Activated naive CD8-positive, alpha-beta T cell treated with anti-CD3 and anti-CD28 coated beads, Interleukin-2, amount 50 U/mL, for 24 hours (primary cell): ENCODE data around the gene SLC17A5.
A peak's percentile ranks its signal among the peaks of the same experiment; 100 is the strongest.

ENCODE experiments used
- ATAC-seq: fragments of 150-1000 bp; cut with Tn5 transposase; one replicate; pipeline ENCODE4 v1.10.0; 2021
- DNase-seq: peaks from one replicate; pipeline ENCODE4 v3.0.0; 2021
- H3K27ac Mint-ChIP-seq: one replicate; pipeline ENCODE4 v1.8.0; 2021; ENCODE audit warnings: mild to moderate bottlenecking, mixed read lengths
- H3K27me3 Mint-ChIP-seq: one replicate; pipeline ENCODE4 v1.8.0; 2021; ENCODE audit warnings: mixed read lengths
- H3K36me3 Mint-ChIP-seq: one replicate; pipeline ENCODE4 v1.8.0; 2021; ENCODE audit warnings: low read depth, mixed read lengths
- H3K4me1 Mint-ChIP-seq: one replicate; pipeline ENCODE4 v1.8.0; 2021; ENCODE audit warnings: mixed read lengths
- H3K4me3 Mint-ChIP-seq: one replicate; pipeline ENCODE4 v1.8.0; 2021; ENCODE audit warnings: mild to moderate bottlenecking, moderate library complexity, mixed read lengths
- H3K9me3 Mint-ChIP-seq: one replicate; pipeline ENCODE4 v1.8.0; 2021; ENCODE audit warnings: mixed read lengths

SLC17A5 gene

DNA sequence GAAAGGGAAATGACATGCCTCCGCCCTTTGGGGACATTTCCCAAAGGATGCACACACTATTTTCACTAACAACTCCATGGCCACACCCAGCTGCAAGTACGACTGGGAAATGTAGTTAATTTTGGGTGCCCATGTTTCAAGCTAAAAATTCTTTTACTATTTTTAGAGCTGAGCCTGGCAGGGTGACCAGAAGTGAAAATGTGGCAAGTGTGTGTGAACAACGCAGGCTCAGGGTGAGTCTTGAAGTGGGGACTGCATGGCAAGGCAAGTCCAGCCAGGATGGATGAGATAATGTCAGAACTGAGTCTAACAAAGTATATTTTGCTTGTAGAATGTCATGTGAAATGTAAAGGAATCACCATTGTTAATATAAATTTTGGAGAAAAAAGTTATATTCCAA lies 25.2 kb upstream of the SLC17A5 start:
- H3K27me3 Mint-ChIP-seq, result peaks cover 18% of the 10 kb centered on the region
- H3K9me3 Mint-ChIP-seq, result peaks cover 10% of the 10 kb centered on the region

DNA sequence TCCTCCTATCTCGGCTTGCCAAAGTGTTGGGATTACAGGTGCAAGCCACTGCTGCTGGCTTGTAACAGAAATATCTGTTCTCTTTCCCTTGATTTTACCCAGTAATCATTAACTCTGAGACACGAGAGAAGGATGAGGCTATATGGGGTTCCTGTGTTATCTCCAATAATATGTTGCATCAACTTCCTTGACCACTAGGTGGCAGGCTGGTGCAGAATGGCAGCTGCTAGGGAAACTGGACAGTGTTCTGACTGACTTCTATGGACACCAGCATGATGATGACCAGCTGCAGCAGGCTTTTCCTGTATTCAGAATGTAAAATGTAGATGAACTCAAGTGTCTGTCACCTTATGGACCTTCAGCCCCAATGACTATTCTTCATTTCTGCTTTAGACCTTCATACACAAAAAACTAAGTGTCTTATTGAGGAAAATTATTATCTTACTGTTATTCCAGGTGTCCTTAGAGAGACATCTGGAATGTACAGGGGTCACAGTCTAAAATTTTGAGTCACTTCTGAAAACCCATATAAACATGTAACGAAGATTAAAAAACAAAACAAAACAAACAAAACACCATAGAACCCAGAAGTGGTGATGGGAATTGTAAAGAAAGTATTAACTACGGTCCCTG lies 21.8 kb upstream of the SLC17A5 start:
- Mint-ChIP-seq H3K36me3 (no peaks in the 10 kb centered on the region), H3K27me3 (peaks cover 30% of the 10 kb centered on the region), H3K4me1 (no peaks in the 10 kb centered on the region), H3K4me3 (no peak overlapping the region), H3K9me3 (no peaks in the 10 kb centered on the region), H3K27ac (no peak overlapping the region)
- DNase-seq, result peak; percentile 78
- peak; percentile 84 for ATAC-seq

More for the DNA sequence above, 25.2 kb upstream of the SLC17A5 start:
- DNase-seq (no peak), ATAC-seq (no peak)
- Mint-ChIP-seq H3K4me1 (no peaks in the 10 kb centered on the region), H3K27ac (no peak overlapping the region), H3K4me3 (no peak overlapping the region), H3K36me3 (no peaks in the 10 kb centered on the region)

DNA sequence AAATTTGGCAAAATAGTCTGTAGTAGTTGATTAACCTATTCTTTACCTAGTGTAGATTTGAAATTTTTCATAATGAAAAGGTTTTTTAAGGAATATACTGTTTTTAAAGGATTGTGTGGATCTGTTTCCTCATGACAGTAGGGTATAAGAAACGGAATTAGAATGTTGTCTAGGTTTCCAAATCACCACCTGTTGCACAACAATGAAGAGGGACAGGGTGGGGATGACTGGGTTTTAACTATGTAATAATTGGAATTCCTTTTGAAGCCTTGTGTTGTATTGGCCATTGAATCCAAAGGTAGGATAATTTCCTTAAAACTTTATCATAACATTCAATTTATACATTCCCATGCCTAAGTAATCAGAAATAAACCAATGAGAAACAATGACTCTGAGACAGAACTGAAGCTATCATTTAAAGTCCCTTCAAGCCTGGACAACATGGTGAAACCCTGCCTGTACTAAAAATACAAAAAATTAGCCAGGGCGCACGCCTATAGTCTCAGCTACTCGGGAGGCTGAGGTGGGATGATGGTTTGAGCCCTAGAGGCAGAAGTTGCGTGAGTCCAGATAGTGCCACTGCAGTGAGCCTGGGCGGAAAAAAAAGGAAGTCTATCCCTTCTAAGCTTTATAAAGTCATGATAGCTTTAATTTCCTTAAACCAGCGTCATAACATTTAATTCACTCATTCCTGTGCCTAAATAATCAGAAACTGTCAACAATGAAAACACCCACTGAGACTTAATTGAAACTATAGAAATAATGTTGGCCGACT lies 18.3 kb upstream of the SLC17A5 start:
- H3K4me1 Mint-ChIP-seq, result peaks cover 14% of the 10 kb centered on the region
- no peak overlapping the region for H3K4me3 Mint-ChIP-seq
- no peak for ATAC-seq
- no peaks in the 10 kb centered on the region for H3K36me3 Mint-ChIP-seq
- peaks cover 41% of the 10 kb centered on the region for H3K27me3 Mint-ChIP-seq
- H3K27ac Mint-ChIP-seq, result no peak overlapping the region
- DNase-seq, result no peak
- H3K9me3 Mint-ChIP-seq, result no peaks in the 10 kb centered on the region

DNA sequence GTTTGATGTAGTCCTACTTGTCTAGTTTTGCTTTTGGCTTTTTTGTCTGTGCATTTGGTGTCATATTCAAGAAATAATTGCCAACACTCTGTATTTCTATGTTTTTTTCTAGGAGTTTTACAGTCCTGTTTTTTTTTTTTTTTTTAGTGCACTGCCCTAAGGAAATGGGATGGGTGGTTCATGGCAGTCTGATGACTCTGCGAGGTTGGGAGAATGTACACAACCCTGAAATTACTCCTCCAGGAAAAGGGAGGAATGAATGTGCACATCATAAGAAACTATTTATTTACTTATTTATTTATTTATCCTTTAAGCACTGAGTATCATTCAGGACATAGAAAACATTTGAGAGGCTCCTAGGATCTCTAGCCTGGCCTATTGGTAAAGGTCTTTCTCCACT lies 15.2 kb upstream of the SLC17A5 start:
- Mint-ChIP-seq H3K36me3 (no peaks in the 10 kb centered on the region), H3K4me3 (no peak overlapping the region), H3K27me3 (peaks cover 43% of the 10 kb centered on the region), H3K4me1 (peaks cover 21% of the 10 kb centered on the region), H3K27ac (no peak overlapping the region), H3K9me3 (no peaks in the 10 kb centered on the region)
- DNase-seq (no peak), ATAC-seq (no peak)

GRCh38 chr6:73667798-73668197 lies 14.0 kb upstream of the SLC17A5 start:
- ATAC-seq, result peak; percentile 90
- Mint-ChIP-seq H3K36me3 (no peaks in the 10 kb centered on the region), H3K27ac (no peak overlapping the region), H3K9me3 (no peaks in the 10 kb centered on the region), H3K27me3 (peaks cover 40% of the 10 kb centered on the region), H3K4me3 (no peak overlapping the region), H3K4me1 (peaks cover 21% of the 10 kb centered on the region)
- DNase-seq, result no peak

DNA sequence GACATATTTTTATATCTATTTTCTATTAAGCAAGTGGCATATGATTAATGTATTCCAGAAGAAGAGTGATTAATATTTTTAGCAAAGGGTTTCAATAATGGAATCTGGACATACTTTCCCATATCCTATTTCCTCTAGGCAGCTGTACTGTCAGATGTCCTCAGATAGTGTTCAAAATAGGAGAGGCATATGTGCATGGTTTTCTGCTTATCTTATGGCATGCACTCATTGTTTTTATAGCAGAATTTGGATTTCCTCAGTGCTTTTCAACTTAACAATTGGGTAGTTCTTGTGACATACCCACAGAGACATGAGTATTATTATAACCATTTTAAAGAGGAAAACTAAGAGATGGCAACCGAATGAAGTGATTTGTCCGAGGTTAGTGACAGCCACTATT lies 12.6 kb upstream of the SLC17A5 start:
- no peak for ATAC-seq
- Mint-ChIP-seq H3K36me3 (no peaks in the 10 kb centered on the region), H3K9me3 (no peaks in the 10 kb centered on the region), H3K4me3 (no peak overlapping the region), H3K27ac (no peak overlapping the region), H3K4me1 (peaks cover 21% of the 10 kb centered on the region), H3K27me3 (peaks cover 27% of the 10 kb centered on the region)
- no peak for DNase-seq

- Mint-ChIP-seq H3K27ac (no peak overlapping the region), H3K27me3 (peaks cover 22% of the 10 kb centered on the region), H3K9me3 (no peaks in the 10 kb centered on the region), H3K36me3 (no peaks in the 10 kb centered on the region), H3K4me3 (no peak overlapping the region), H3K4me1 (peaks cover 21% of the 10 kb centered on the region)
- peak; percentile 60 for ATAC-seq
- no peak for DNase-seq
Observed at GRCh38 chr6:73665686-73666319, 12.0 kb upstream of the SLC17A5 start.

DNA sequence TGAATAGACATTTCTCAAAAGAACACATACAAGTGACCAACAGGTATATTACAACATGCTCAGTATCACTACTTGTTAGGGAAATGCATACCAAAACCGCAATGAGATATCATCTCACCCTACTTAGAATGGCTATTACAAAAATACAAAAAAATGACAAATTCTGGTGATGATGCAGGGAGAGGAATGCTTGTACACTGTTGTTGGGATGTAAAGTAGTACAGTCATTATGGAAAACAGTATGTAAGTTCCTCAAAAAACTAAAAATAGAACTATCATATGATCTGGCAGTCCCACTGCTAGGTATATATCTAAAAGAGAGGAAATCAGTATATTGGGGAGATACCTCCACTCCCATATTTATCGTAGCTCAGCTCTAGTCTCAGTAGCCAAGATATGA lies 10.9 kb upstream of the SLC17A5 start:
- H3K27me3 Mint-ChIP-seq, result peaks cover 14% of the 10 kb centered on the region
- no peak overlapping the region for H3K27ac Mint-ChIP-seq
- no peak overlapping the region for H3K4me3 Mint-ChIP-seq
- H3K4me1 Mint-ChIP-seq, result peaks cover 21% of the 10 kb centered on the region
- DNase-seq, result no peak
- no peaks in the 10 kb centered on the region for H3K9me3 Mint-ChIP-seq
- no peak for ATAC-seq
- H3K36me3 Mint-ChIP-seq, result no peaks in the 10 kb centered on the region

DNA sequence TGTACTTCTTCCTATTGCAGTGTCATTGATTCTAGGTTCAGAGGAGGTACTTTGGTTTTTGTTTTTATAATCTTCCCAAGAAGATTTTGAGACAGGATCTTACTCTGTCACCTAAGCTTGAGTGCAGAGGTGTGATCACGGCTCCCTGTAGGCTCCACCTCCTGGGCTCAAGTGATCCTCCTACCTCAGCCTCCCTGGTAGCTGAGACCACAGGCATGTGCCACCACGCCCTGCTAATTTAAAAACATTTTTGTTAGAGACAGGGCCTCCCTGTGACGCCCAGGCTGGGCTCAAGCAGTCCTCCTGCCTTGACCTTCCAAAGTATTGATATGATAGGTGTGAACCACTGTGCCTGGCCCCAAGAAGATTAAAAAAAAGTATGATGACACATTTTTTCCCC lies 3.4 kb upstream of the SLC17A5 start:
- Mint-ChIP-seq H3K4me1 (peaks cover 34% of the 10 kb centered on the region), H3K9me3 (no peaks in the 10 kb centered on the region), H3K27me3 (no peaks in the 10 kb centered on the region), H3K4me3 (peak overlapping the region; percentile 15), H3K27ac (peak overlapping the region; percentile 67), H3K36me3 (no peaks in the 10 kb centered on the region)
- ATAC-seq (peak; percentile 23), DNase-seq (peak; percentile 29)

DNA sequence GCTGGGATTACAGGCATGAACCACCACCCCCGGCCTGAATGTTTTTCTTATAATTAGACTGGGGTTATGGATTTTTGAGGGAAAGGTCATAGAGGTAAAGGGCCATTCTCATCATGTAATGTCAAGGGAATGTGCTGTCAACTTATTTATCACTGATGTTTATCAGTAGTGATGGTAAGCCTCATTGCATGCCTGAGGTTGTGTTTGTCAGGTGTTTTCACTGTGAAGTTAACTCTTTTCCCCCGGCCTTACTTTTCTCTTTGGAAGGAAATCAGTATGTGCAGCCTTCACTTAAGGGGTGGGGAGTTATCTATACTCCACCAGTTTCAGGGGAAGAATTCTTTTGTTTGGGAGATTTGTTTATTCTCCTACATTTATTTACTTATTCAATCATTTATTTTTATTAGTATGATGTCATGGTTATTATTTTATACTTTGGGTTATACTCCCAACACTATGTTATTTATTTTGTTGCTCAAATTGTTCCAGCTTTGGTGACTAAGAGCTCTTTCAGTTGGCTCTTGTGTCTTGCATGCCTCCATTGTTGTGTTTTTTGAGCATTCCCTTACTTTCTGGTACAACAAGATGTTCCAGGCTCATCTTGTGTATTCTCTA lies 2.8 kb upstream of the SLC17A5 start:
- DNase-seq, result no peak
- peak overlapping the region; percentile 15 for H3K4me3 Mint-ChIP-seq
- H3K36me3 Mint-ChIP-seq, result no peaks in the 10 kb centered on the region
- H3K9me3 Mint-ChIP-seq, result no peaks in the 10 kb centered on the region
- peaks cover 38% of the 10 kb centered on the region for H3K4me1 Mint-ChIP-seq
- H3K27me3 Mint-ChIP-seq, result no peaks in the 10 kb centered on the region
- ATAC-seq, result no peak
- H3K27ac Mint-ChIP-seq, result peak overlapping the region; percentile 67

DNA sequence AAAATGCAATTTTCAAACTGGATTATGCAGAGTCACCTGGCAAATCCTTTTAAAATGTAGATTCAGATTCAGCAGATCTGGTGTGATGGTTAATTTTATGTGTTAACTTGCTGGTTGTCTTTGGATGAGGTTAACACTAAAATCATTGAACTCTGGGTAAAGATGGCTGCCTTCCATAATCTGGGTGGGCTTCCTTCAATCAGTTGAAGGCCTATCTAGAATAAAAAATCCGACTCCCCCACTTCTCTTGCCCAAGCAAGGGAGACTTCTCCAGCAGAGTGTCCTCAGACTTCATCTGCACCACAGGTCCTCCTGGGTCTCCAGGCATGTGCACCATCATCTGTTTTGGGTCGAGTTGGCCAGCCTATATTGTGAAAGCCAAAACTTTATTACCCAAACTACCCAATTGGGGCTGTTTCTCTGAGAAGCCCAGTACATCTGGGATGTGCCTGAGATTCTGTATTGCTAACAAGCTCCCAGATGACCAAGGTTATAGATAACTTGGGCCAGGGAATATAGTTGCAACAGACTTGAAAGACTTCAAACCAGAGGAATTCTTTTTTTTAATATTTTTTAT lies 1.6 kb upstream of the SLC17A5 start:
- no peak for ATAC-seq
- H3K36me3 Mint-ChIP-seq, result no peaks in the 10 kb centered on the region
- DNase-seq, result no peak
- H3K4me1 Mint-ChIP-seq, result peaks cover 40% of the 10 kb centered on the region
- H3K27ac Mint-ChIP-seq, result peak overlapping the region; percentile 97
- no peaks in the 10 kb centered on the region for H3K9me3 Mint-ChIP-seq
- no peaks in the 10 kb centered on the region for H3K27me3 Mint-ChIP-seq
- peak overlapping the region; percentile 97 for H3K4me3 Mint-ChIP-seq

DNA sequence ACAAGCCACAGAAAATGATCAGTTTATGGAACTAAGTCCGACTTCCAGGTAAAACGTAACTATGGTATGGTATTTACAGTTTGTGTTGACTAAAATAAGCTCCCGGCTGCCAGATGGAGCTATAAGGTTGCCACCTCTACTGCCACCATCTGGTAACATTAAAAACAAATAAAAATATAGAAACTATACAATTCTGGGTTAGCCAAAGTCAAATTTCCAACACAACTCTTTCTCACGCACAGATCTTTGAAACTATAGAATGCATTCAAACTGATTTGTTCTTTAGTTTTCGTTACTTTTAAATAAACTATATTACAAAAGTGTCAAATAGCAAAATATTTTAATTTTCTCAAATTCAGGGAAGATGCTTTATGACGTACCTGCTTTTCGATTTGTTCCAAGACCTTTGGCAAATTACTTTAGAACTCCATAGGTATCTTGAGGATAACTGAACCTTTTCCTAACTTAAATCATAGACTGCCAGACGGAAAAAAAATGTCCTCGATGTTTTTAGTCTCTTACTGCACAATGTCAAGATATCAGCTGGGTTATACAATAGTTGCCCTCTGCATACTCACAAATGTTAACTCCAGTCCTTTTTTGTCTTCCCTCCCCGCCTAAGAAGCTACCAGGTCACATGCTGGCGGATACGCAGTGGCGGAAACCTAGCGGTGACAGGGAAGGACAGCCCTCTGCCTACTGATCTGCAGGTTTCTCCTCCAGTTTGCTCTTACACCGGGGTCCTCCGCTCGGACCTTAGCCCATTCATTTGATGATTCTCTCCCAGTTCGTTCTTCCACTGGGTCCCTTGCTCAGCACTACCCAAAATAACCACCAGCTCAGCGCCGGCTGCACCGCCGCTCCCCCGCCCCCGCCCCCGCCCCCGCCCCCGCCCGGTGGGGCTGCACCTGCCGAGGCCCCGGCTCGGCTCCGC lies 888 bp downstream of the SLC17A5 start:
- DNase-seq, result peak; percentile 62
- Mint-ChIP-seq H3K4me3 (peak overlapping the region; percentile 90), H3K27ac (peak overlapping the region; percentile 87), H3K36me3 (peaks cover 4% of the 10 kb centered on the region), H3K4me1 (peaks cover 39% of the 10 kb centered on the region), H3K9me3 (no peaks in the 10 kb centered on the region), H3K27me3 (no peaks in the 10 kb centered on the region)
- ATAC-seq, result peak; percentile 53

GRCh38 chr6:73649783-73650182 lies 4.0 kb downstream of the SLC17A5 start:
- DNase-seq, result no peak
- Mint-ChIP-seq H3K4me3 (no peak overlapping the region), H3K9me3 (no peaks in the 10 kb centered on the region)

DNA sequence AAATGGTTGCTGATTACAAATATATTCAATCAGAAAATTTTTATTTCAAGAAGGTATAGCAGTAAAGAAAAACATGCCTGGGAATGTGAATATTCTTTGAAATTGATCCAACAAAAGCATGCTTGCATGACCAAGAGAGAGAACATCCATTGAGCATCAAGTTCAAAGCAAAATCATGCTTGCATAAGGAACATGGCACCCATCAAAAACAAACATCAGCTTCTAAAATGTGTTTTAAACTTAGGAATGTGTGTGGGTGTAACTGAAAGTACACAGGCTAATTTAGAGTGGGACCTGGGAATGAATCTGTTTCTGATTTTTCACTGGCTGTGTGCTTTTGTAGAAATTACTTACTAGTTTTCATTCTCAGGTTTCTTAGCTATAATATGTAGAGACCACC lies 5.6 kb downstream of the SLC17A5 start:
- Mint-ChIP-seq H3K27me3 (no peaks in the 10 kb centered on the region), H3K9me3 (no peaks in the 10 kb centered on the region), H3K36me3 (peaks cover 4% of the 10 kb centered on the region), H3K4me1 (peaks cover 22% of the 10 kb centered on the region), H3K27ac (no peak overlapping the region), H3K4me3 (no peak overlapping the region)
- ATAC-seq (no peak), DNase-seq (no peak)

More at GRCh38 chr6:73649783-73650182, 4.0 kb downstream of the SLC17A5 start:
- ATAC-seq, result no peak
- H3K36me3 Mint-ChIP-seq, result peaks cover 4% of the 10 kb centered on the region
- peaks cover 27% of the 10 kb centered on the region for H3K4me1 Mint-ChIP-seq
- no peaks in the 10 kb centered on the region for H3K27me3 Mint-ChIP-seq
- peak overlapping the region; percentile 2 for H3K27ac Mint-ChIP-seq
